Activated naive CD4-positive, alpha-beta T cell treated with anti-CD3 and anti-CD28 coated beads, Interleukin-2, amount 50 U/mL, for 72 hours (primary cell): ENCODE results near the gene GRIA4. TPM values are rescaled to one million over a fixed set of nuclear protein-coding genes. Genes with fewer than 3 reads are reported as not detected.
"Not testable (repeated sequence)": the region's sequence is repeated elsewhere in the genome, so short reads cannot be mapped to it uniquely, and the experiment has no call there.

Source experiments
- ATAC-seq, 2 donors: fragments of 150-1000 bp; cut with Tn5 transposase; 2 replicates each; pipeline ENCODE4 v1.10.0; 2021; ENCODE audit warnings: mild to moderate bottlenecking in 2 of 2, moderate library complexity in 2 of 2
- DNase-seq, 2 donors: peaks; one replicate each; pipeline ENCODE4 v3.0.0; 2021 to 2022; ENCODE audit warnings: low spot score in 2 of 2
- H3K27ac Mint-ChIP-seq, 2 donors: one replicate each; pipeline ENCODE4 v1.8.0; 2022; ENCODE audit warnings: mild to moderate bottlenecking in 2 of 2, mixed read lengths in 2 of 2
- H3K36me3 Mint-ChIP-seq, 2 donors: one replicate each; pipeline ENCODE4 v1.8.0; 2022; ENCODE audit warnings: mixed read lengths in 2 of 2
- H3K9me3 Mint-ChIP-seq, 2 donors: one replicate each; pipeline ENCODE4 v1.8.0; 2022; ENCODE audit warnings: mixed read lengths in 2 of 2
- total RNA-seq, 2 donors: library from RNA; stranded (reverse); gene quantifications; one replicate each; pipeline ENCODE4 v1.2.3, GENCODE V29; 2022

The GRIA4 gene
- total RNA-seq, 2 donors from 2014 or later, result not detected

DNA sequence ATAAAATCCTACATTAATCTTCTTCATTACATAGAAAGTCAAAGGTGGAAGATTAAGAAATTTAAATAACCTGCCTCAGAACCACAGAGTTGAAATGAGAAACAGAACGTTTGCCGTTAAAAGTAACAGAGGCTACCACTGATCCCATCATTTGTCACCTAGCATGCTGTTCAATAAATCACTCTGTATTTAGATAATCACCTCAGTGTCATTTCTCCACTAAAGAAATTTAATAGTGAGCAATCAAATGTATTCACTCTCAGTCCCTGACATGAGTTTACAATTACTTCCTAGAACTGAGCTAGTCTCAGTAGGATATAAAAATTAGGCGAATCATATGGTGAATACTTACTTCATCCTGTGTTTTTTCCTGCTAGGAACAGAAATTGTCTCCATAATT, 242.5 kb downstream of the GRIA4 start:
- DNase-seq (no peak), ATAC-seq (no peak)
- H3K9me3 Mint-ChIP-seq, result no peaks in the 10 kb centered on the region
- no peaks in the 10 kb centered on the region for H3K36me3 Mint-ChIP-seq
- no peak overlapping the region for H3K27ac Mint-ChIP-seq

DNA sequence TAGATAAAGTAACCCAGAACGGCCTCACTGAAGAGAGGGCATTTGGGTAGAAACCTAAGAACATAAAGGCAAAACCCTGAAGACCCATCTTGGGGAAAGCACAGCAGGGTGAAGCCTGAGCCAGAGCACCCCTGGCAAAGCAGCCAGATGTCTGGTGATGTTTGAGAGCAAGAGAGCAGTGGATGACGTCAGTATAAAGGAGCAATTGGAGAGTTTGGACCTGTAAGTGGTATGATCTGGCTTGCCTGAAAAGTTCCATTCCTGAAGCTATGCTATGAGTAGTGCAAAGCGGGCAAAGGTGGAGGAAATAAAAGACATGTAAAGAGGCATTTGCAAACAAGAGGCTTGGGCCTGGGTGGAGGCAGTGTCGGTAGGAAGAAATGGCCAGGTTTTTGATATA, 244.4 kb downstream of the GRIA4 start:
- Mint-ChIP-seq H3K9me3 (no peaks in the 10 kb centered on the region), H3K27ac (no peak overlapping the region), H3K36me3 (no peaks in the 10 kb centered on the region)
- ATAC-seq, result no peak
- no peak for DNase-seq

GRCh38 chr11:105856954-105857353, 247.1 kb downstream of the GRIA4 start:
- ATAC-seq (no peak), DNase-seq (no peak)
- Mint-ChIP-seq H3K36me3 (no peaks in the 10 kb centered on the region), H3K27ac (no peak overlapping the region), H3K9me3 (no peaks in the 10 kb centered on the region)

DNA sequence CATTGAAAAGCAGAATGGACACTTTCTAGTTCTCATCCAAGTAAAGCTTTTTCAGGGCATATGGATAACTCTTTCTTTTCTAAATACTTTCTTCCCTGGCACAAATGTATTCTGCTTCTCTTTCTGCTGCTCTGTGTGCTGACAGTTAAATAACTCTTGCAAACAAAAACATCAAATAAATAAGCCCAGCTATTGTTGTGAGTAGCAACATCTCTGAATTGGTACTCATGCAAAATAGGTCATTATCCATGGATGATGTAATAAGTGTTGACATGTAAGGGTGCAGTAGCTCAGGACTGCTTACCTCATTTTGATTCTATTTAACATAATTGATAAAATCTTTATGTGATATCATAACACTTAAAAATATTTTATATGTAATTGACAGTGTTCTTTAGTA, 247.9 kb downstream of the GRIA4 start:
- Mint-ChIP-seq H3K36me3 (no peaks in the 10 kb centered on the region), H3K27ac (no peak overlapping the region), H3K9me3 (no peaks in the 10 kb centered on the region)
- ATAC-seq (no peak), DNase-seq (no peak)

DNA sequence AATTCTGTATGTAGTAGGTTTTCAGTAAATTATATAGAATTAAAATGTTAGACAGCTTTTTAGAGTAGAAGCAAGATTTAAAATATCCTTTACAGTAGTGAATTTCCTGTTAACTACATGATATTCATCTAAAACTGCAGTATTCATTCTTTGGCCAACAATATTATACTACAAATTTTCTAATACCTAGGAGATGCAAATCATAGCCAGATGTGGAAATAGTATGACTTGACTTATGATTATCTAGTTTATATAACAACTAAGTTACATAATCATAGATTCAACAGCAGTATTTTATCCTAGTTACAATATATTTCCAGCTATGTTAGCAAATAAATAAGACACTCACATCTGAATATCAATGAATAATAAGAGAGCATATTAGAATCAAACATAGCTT, 249.0 kb downstream of the GRIA4 start:
- ATAC-seq (no peak), DNase-seq (no peak)
- Mint-ChIP-seq H3K9me3 (no peaks in the 10 kb centered on the region), H3K36me3 (no peaks in the 10 kb centered on the region), H3K27ac (no peak overlapping the region)

DNA sequence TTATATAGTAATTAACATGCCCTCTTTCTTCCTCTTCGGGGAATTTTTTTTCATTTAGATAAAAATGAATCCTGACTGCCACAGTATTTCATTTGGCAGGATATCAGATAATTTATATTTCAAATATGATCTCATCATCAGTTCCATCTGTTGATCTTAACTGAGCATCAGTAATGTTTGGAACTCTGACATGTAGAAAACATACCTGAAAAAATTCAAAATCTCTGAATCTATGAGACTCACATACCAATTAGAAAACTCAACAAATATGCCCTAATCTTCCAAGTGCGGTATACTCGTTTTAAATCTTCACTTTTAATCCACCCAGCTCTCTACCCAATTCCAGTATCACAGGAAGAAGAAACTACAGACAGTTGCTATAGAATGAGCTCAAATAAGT, 250.2 kb downstream of the GRIA4 start:
- ATAC-seq (no peak), DNase-seq (no peak)
- Mint-ChIP-seq H3K36me3 (no peaks in the 10 kb centered on the region), H3K9me3 (no peaks in the 10 kb centered on the region), H3K27ac (no peak overlapping the region)

GRCh38 chr11:105861225-105861624, 251.4 kb downstream of the GRIA4 start:
- Mint-ChIP-seq H3K9me3 (no peaks in the 10 kb centered on the region), H3K36me3 (no peaks in the 10 kb centered on the region), H3K27ac (no peak overlapping the region)
- ATAC-seq (no peak), DNase-seq (no peak)

DNA sequence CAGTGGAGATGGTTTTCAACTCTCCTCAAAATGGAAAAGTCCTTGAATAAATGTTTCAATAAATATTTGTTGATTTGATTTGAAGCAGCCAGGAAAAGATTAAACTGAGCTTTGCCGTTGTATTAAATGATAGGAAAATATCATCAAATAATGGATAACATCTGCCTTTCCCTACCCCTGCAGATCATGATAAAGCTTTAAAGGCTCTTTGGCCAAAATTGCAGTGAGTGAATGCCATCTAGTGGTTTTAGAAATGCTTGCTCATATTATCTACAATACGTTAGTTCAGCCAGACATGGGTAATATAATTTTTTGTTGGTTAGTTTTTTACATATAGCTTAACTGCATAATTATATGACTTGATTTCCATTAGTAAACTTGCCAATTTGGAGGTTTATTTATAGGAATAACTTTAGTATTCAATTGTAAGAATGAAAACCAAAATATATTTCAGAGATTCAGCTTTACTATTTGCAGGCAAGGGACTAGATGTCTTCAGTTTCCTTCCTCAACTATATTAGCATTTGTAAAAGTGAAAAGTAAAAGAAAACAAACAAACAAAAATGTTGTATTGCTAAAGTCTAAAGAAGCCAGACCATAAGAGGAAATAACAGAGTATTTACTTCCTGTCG, 253.0 kb downstream of the GRIA4 start:
- ATAC-seq (no peak), DNase-seq (no peak)
- no peaks in the 10 kb centered on the region for H3K9me3 Mint-ChIP-seq
- no peak overlapping the region for H3K27ac Mint-ChIP-seq
- H3K36me3 Mint-ChIP-seq, result no peaks in the 10 kb centered on the region

DNA sequence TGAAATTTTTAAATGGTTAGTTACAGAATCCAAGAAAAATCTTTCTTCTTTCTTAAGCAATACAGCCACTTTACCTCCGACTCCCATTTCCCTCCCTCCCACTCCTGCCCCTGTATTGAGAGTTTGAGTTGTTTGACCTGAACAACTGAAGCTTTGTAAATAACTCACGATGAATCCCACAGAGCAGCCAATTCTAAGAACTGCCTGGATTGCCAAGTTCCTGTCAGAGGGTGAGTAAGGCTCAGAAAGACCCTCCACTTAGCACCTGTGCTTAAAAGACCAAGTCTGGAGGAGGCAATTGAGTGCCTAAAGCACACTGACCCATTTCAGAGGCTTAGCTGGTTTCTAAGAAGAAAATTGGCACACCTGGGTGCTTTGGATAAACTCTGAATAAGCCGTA, 253.7 kb downstream of the GRIA4 start:
- Mint-ChIP-seq H3K9me3 (no peaks in the 10 kb centered on the region), H3K27ac (no peak overlapping the region), H3K36me3 (no peaks in the 10 kb centered on the region)
- ATAC-seq, result no peak
- DNase-seq, result no peak

DNA sequence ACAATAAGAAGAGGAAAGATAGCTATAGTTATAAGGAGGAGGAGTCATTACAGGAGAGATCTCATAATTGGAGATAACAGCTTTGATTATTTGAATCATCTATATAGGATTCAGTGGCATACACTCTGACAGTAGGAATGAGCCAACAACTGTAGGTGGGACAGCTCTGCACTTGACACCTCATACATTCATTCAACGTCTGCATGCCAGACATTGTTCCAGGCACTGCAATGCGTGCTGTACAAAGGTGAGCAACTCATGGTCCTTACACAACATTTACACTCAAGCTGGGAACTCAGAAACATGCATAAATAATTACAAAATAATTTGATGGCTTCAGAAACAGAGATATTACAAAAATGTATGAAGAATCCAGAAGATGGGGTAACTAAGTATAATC, 257.9 kb downstream of the GRIA4 start:
- ATAC-seq (no peak), DNase-seq (no peak)
- Mint-ChIP-seq H3K36me3 (no peaks in the 10 kb centered on the region), H3K27ac (no peak overlapping the region), H3K9me3 (no peaks in the 10 kb centered on the region)

- DNase-seq (no peak), ATAC-seq (no peak)
- Mint-ChIP-seq H3K9me3 (no peaks in the 10 kb centered on the region), H3K36me3 (no peaks in the 10 kb centered on the region), H3K27ac (no peak overlapping the region)
Observed at GRCh38 chr11:105868762-105869285, 259.0 kb downstream of the GRIA4 start.

DNA sequence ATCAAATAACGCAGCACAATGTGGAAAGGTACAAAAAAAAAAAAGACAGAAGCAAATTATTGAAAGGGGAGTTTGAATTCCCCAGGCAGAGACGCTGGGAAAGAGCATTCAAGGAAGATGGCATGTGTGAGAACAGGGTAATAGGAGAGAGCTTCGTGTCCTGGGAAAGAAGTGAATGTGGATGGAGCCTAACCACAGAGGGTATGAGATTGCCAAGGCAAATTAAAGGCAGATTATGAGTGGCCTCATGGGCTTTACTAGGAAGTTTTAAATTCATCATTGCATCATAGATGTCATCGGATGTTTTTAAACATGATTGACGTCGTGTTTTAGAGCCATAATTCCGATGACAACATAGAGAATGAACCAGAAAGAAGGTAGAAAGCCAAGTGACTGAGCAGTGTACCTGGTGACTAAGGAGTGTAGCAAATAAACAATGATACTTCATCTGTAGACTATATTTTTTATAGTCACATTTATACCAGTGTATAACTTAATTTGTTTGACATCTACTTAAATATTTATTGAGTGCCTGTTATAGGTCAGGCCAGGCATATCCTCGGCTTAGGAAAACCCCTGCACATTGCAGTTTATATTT, 260.7 kb downstream of the GRIA4 start:
- no peak for ATAC-seq
- H3K27ac Mint-ChIP-seq, result no peak overlapping the region
- no peaks in the 10 kb centered on the region for H3K36me3 Mint-ChIP-seq
- H3K9me3 Mint-ChIP-seq, result peaks cover 0 to 3% of the 10 kb centered on the region in 2 donors
- no peak for DNase-seq

GRCh38 chr11:105878510-105878909, 268.6 kb downstream of the GRIA4 start:
- Mint-ChIP-seq H3K27ac (no peak overlapping the region), H3K36me3 (no peaks in the 10 kb centered on the region), H3K9me3 (peaks cover 5 to 11% of the 10 kb centered on the region in 2 donors)
- no peak for DNase-seq
- ATAC-seq, result no peak

DNA sequence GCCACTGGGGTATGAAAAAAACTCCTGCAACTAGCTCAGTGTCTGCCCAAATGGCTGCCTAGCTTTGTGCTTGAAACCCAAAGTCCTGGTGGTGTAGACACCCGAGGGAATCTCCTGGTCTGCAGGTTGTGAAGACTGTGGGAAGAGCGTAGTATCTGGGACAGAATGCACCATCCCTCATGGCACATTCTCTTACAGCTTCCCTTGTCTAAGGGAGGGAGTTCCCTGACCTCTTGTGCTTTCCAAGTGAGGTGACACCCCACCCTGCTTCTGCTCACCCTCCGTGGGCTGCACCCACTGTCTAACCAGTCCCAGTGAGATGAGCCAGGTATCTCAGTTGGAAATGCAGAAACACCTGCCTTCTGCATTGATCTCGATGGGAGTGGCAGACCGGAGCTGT, 269.1 kb downstream of the GRIA4 start:
- H3K27ac Mint-ChIP-seq, DNase-seq, ATAC-seq, H3K36me3 Mint-ChIP-seq: not testable (repeated sequence)
- H3K9me3 Mint-ChIP-seq, result peaks cover 5 to 11% of the 10 kb centered on the region in 2 donors

DNA sequence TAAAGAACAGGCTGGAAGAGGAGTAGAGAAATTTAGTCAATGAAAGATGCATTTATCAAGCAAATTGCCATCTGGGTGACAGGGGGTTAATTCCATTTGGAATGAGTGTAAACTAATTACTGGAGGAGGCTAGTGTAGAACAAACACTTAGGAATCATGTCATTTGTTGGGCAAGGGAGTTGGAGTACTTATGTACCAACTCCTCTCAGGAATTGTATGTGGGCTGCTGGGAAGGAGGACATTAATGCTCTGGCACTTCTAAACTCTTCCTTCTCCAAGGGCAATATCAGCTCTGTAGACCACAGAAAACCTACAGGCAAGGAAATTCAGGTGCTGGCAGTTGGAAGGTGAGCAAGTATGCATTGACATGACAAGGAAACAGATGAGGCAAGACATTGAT, 271.2 kb downstream of the GRIA4 start:
- no peaks in the 10 kb centered on the region for H3K36me3 Mint-ChIP-seq

DNA sequence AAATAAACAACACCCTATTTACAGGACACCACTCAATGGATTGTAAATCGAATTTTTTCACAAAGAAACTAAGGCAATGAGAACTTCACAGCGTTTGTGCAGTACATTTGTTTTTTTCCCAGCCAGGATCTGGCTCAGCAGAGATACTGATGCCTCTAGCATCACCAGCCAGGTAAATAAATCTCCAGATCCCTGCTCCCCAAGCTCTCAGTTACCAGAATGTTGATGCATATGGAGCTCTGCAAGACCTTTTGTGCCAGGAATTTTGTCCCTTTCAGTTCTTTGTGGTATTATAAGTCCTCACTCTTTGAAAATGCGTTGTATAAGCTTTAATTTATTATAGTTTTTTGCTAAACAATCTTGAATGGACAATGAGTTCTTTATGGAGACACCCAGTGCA, 274.6 kb downstream of the GRIA4 start:
- no peaks in the 10 kb centered on the region for H3K36me3 Mint-ChIP-seq
- H3K9me3 Mint-ChIP-seq, result no peaks in the 10 kb centered on the region
- H3K27ac Mint-ChIP-seq, result no peak overlapping the region
- DNase-seq (no peak), ATAC-seq (no peak)

More for the DNA sequence above, 271.2 kb downstream of the GRIA4 start:
- H3K9me3 Mint-ChIP-seq, result peaks cover 1 to 4% of the 10 kb centered on the region in 2 donors
- ATAC-seq, result no peak
- no peak for DNase-seq
- no peak overlapping the region for H3K27ac Mint-ChIP-seq

DNA sequence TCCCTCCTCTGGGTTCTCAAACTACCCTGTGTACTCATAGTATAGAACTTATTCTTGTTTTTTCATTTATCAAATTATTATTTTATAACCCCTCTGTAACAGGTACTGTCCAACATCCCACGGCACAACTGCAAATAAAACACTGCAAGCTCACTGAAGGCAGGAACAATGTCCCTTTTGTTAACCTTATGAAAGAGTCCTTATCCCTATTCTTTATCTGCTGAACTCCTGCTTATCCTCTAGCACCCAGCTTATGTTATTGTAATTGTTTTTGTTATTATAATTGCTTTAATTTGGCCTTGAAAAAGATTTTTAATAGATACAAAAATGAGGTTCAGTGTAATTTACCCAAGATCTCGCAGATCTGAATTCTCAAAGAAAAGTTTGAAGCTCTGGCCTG, 281.8 kb downstream of the GRIA4 start:
- Mint-ChIP-seq H3K36me3 (no peaks in the 10 kb centered on the region), H3K9me3 (no peaks in the 10 kb centered on the region), H3K27ac (no peak overlapping the region)
- DNase-seq, result no peak
- no peak for ATAC-seq

DNA sequence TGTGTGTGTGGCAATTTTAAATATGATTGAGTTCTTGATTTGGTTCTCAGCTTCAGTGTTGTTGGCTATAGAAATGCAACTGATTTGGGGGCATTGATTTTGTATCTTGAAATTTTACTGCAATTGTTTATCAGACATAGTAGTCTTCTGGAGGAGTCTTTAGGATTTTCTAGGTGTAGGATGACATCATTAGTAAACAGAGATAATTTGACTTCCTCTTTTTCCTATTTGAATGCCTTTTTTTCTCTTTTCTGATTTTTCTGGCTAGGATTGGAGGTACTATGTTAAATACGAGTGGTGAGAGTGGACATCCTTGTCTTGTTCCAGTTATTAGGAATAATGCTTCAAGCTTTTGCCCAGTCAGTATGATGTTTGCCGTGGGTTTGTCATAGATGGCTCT, 287.3 kb downstream of the GRIA4 start:
- no peaks in the 10 kb centered on the region for H3K36me3 Mint-ChIP-seq
- ATAC-seq (no peak), DNase-seq (no peak)
- H3K9me3 Mint-ChIP-seq, result no peaks in the 10 kb centered on the region
- H3K27ac Mint-ChIP-seq, result no peak overlapping the region
